Hepatocyte (in vitro differentiated cells): Measurements from ENCODE around the gene ZNF3. TPM values are rescaled to one million over a fixed set of nuclear protein-coding genes. Genes with fewer than 3 reads are reported as not detected.

Experiments used
- DNase-seq: peaks from one replicate; pipeline ENCODE4 v3.0.0-alpha.2; 2016; ENCODE audit warnings: low spot score
- H2AFZ ChIP-seq: fragments of 200-600 bp; sonication (generic); 2 replicates; pipeline ENCODE4 v1.6.0; 2016; ENCODE audit warnings: antibody characterized with exemption, mild to moderate bottlenecking
- H3K27ac ChIP-seq: fragments of 200-600 bp; sonication (generic); 2 replicates; pipeline ENCODE4 v1.5.1; 2016; ENCODE audit warnings: mild to moderate bottlenecking
- H3K27me3 ChIP-seq: fragments of 200-600 bp; sonication (generic); 2 replicates; pipeline ENCODE4 v1.6.1; 2016
- H3K36me3 ChIP-seq: fragments of 200-600 bp; sonication (generic); replicated peaks from 2 replicates; pipeline ENCODE4 v1.5.1; 2016; ENCODE audit warnings: low read depth; ENCODE audit not compliant: insufficient read depth
- H3K4me1 ChIP-seq: fragments of 200-600 bp; sonication (generic); 2 replicates; pipeline ENCODE4 v1.5.1; 2016; ENCODE audit warnings: mild to moderate bottlenecking, moderate library complexity; ENCODE audit not compliant: insufficient read depth
- H3K4me2 ChIP-seq: fragments of 200-600 bp; sonication (generic); 2 replicates; pipeline ENCODE4 v1.6.0; 2016
- H3K4me3 ChIP-seq: fragments of 200-600 bp; sonication (generic); 2 replicates; pipeline ENCODE4 v1.5.1; 2016; ENCODE audit warnings: mild to moderate bottlenecking
- H3K79me2 ChIP-seq: fragments of 200-600 bp; sonication (generic); 2 replicates; pipeline ENCODE4 v1.6.0; 2017; ENCODE audit warnings: mild to moderate bottlenecking
- H3K9me2 ChIP-seq: fragments of 200-600 bp; sonication (generic); replicated peaks from 2 replicates; pipeline ENCODE4 v1.6.0; 2017; ENCODE audit warnings: mild to moderate bottlenecking; ENCODE audit not compliant: insufficient read depth
- H3K9me3 ChIP-seq: fragments of 200-600 bp; sonication (generic); 2 replicates; pipeline ENCODE4 v1.5.1; 2016; ENCODE audit warnings: low read depth, mild to moderate bottlenecking
- H4K20me1 ChIP-seq: fragments of 200-600 bp; sonication (generic); 2 replicates; pipeline ENCODE4 v1.6.0; 2016; ENCODE audit warnings: mild to moderate bottlenecking; ENCODE audit not compliant: insufficient read depth, poor library complexity, severe bottlenecking
- EZH2 ChIP-seq: fragments of 200-600 bp; sonication (generic); IDR thresholded peaks from 2 replicates; pipeline ENCODE4 v1.6.1; 2016; ENCODE audit warnings: antibody characterized with exemption, mild to moderate bottlenecking, borderline replicate concordance
- EZH2phosphoT487 ChIP-seq: fragments of 200-600 bp; sonication (generic); IDR thresholded peaks from one replicate; pipeline ENCODE4 v1.6.1; 2018; ENCODE audit warnings: antibody characterized with exemption, mild to moderate bottlenecking, low read depth, moderate library complexity; ENCODE audit not compliant: unreplicated experiment, severe bottlenecking
- WGBS: methylation state at CpG from one replicate; pipeline ENCODE4 v1.1.6; 2016; ENCODE audit warnings: low lambda C conversion rate; ENCODE audit errors: missing lambda C conversion rate; 5-methylcytosine and 5-hydroxymethylcytosine counted together
- polyA plus RNA-seq: library from polyadenylated mRNA; unstranded; fragments of >200 nt; fragmentation: Nextera tagmentation; extraction: Ambion mirVana; gene quantifications from 2 replicates; pipeline ENCODE4 v1.2.1, GENCODE V29; 2016
- total RNA-seq: library from RNA; depleted of rRNA; stranded (reverse); fragments of >200 nt; gene quantifications from 2 replicates; pipeline ENCODE4 v1.2.3, GENCODE V29; 2014
- TF ChIP-seq, protein P1 (sequence below): fragments of 200-600 bp; sonication (generic); IDR thresholded peaks from 2 replicates; pipeline ENCODE4 v1.5.1; 2016; ENCODE audit warnings: antibody characterized with exemption, mild to moderate bottlenecking; ENCODE audit not compliant: poor library complexity

The ZNF3 gene
- total and polyA plus RNA-seq, 2 experiments from 2014 or later, result 20.7 to 35.6 TPM

DNA sequence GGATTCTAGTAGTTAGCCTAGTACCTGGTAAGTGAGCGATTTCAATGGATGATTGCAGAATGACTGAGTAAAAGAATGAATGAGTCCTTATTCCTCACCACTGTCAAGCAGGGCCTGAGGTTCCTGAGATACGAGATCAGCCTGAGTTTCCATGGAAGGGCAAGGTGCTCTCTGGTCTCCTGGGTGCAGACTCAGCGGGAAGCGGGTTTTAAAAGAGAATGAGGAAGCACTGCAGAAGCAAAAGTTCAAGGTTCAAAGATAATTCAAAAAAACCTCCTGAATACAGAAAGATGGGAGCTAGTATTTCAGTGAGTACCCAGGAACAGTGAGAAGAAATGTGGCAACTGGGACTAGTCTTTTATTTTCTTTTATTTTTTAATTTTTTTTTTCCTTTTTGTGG lies 4.3 kb downstream of the ZNF3 start:
- H3K27ac ChIP-seq, result peak overlapping the region; percentile 92
- H3K4me2 ChIP-seq, result peak overlapping the region; percentile 90
- H3K36me3 ChIP-seq, result peaks cover 36% of the 10 kb centered on the region
- no peaks in the 10 kb centered on the region for H3K9me2 ChIP-seq
- H3K4me1 ChIP-seq, result peaks cover 30% of the 10 kb centered on the region
- no peaks in the 10 kb centered on the region for H3K27me3 ChIP-seq
- peaks cover 17% of the 10 kb centered on the region for H4K20me1 ChIP-seq
- WGBS, result 85% methylated on average over 4 of the region's 4 CpGs
- H3K79me2 ChIP-seq, result peaks cover 79% of the 10 kb centered on the region
- H3K9me3 ChIP-seq, result peaks cover 20% of the 10 kb centered on the region
- TF ChIP-seq EZH2, result no peak
- no peak for TF ChIP-seq EZH2phosphoT487
- TF ChIP-seq, protein P1, sequence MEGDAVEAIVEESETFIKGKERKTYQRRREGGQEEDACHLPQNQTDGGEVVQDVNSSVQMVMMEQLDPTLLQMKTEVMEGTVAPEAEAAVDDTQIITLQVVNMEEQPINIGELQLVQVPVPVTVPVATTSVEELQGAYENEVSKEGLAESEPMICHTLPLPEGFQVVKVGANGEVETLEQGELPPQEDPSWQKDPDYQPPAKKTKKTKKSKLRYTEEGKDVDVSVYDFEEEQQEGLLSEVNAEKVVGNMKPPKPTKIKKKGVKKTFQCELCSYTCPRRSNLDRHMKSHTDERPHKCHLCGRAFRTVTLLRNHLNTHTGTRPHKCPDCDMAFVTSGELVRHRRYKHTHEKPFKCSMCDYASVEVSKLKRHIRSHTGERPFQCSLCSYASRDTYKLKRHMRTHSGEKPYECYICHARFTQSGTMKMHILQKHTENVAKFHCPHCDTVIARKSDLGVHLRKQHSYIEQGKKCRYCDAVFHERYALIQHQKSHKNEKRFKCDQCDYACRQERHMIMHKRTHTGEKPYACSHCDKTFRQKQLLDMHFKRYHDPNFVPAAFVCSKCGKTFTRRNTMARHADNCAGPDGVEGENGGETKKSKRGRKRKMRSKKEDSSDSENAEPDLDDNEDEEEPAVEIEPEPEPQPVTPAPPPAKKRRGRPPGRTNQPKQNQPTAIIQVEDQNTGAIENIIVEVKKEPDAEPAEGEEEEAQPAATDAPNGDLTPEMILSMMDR, result no peak
- no peak for DNase-seq
- H2AFZ ChIP-seq, result no peak overlapping the region
- no peak overlapping the region for H3K4me3 ChIP-seq

DNA sequence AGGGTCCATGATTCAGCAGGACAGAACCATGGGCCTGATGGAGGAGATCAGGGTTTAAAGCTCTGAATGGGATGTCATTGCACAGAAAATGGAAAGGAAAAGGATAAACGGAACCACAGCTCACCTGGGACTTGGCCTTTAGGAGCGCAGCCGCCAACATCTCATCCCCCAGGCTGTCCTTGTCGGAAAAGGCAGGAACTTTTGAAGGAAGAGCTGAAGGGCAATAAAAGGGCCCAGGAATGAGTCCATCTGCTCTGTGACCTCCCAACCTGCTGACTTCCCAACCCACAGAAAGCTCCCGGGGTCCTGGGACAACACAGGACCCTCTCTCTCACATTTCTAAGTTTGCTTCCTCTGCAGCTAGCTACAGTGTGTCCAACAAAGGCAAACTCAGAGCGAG lies 6.1 kb downstream of the ZNF3 start:
- Histone ChIP-seq H4K20me1 (peaks cover 17% of the 10 kb centered on the region), H3K4me1 (peaks cover 25% of the 10 kb centered on the region), H3K9me3 (peaks cover 38% of the 10 kb centered on the region), H3K4me3 (no peak overlapping the region), H3K79me2 (peaks cover 75% of the 10 kb centered on the region), H3K27me3 (no peaks in the 10 kb centered on the region), H3K36me3 (peaks cover 54% of the 10 kb centered on the region), H3K9me2 (no peaks in the 10 kb centered on the region), H3K27ac (no peak overlapping the region), H2AFZ (no peak overlapping the region), H3K4me2 (no peak overlapping the region)
- no peak for DNase-seq
- no peak for TF ChIP-seq EZH2
- TF ChIP-seq, protein P1, result no peak
- no peak for TF ChIP-seq EZH2phosphoT487
- whole genome bisulfite sequencing, result 96% methylated on average over 6 of the region's 6 CpGs

DNA sequence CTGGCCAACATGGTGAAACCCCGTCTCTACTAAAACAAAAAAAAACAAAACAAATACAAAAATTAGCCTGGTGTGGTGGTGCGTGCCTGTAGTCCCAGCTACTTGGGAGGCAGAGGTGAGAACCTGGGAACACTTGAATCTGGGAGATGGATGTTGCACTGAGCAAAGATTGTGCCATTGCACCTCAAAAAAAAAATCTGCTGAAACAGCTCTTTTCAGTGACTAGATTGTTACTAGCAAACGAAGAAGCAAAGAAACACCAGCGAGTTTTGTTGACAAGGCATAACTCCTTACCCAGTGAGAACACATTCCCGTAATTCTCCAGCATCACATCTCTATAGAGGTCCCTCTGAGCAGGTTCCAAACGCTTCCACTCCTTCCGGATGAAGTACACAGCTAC lies 6.7 kb downstream of the ZNF3 start:
- Histone ChIP-seq H2AFZ (no peak overlapping the region), H3K9me3 (peaks cover 44% of the 10 kb centered on the region), H3K79me2 (peaks cover 71% of the 10 kb centered on the region), H3K9me2 (no peaks in the 10 kb centered on the region), H3K4me2 (no peak overlapping the region), H3K4me1 (peaks cover 20% of the 10 kb centered on the region), H3K4me3 (no peak overlapping the region), H3K27me3 (no peaks in the 10 kb centered on the region), H3K27ac (no peak overlapping the region), H3K36me3 (peaks cover 54% of the 10 kb centered on the region), H4K20me1 (peaks cover 13% of the 10 kb centered on the region)
- WGBS, result 98% methylated on average over 7 of the region's 7 CpGs
- no peak for DNase-seq
- TF ChIP-seq EZH2phosphoT487, result no peak
- TF ChIP-seq, protein P1, result no peak
- TF ChIP-seq EZH2, result no peak

DNA sequence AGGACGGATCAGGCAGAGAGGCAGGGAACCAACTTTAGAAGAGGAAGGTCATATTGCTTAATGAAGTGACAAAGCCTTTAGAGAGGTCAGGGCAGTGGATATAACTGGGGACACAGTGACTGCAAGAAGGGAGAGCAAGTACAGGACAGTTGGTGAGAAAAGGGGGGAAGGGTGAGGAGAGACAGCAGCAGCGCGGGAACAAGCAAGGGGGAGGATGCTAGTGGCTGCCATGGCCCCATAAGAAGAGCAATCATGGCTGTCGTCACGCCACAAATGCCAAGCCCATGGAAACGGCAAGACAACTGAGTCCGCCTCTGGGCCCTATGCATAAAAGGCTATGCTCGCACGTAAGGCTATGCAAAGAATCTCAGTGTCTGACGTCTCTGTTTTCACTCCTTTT lies 9.1 kb downstream of the ZNF3 start:
- TF ChIP-seq EZH2, result no peak
- TF ChIP-seq EZH2phosphoT487, result no peak
- TF ChIP-seq, protein P1, result no peak
- H2AFZ ChIP-seq, result no peak overlapping the region
- peaks cover 47% of the 10 kb centered on the region for H3K9me3 ChIP-seq
- no peak overlapping the region for H3K27ac ChIP-seq
- DNase-seq, result no peak
- H3K36me3 ChIP-seq, result peaks cover 54% of the 10 kb centered on the region
- no peak overlapping the region for H3K4me3 ChIP-seq
- H3K4me2 ChIP-seq, result no peak overlapping the region
- no peaks in the 10 kb centered on the region for H3K9me2 ChIP-seq
- no peaks in the 10 kb centered on the region for H3K27me3 ChIP-seq
- H4K20me1 ChIP-seq, result no peaks in the 10 kb centered on the region
- H3K4me1 ChIP-seq, result peaks cover 2% of the 10 kb centered on the region
- peaks cover 48% of the 10 kb centered on the region for H3K79me2 ChIP-seq
- WGBS, result 98% methylated on average over 10 of the region's 10 CpGs
